ENCODE results near the gene ALDOC. TPM values are rescaled to one million over a fixed set of nuclear protein-coding genes. Genes with fewer than 3 reads are reported as not detected.

The ALDOC gene
- total RNA-seq, 2 donors from 2014 or later, result 14.4 to 111 TPM

DNA sequence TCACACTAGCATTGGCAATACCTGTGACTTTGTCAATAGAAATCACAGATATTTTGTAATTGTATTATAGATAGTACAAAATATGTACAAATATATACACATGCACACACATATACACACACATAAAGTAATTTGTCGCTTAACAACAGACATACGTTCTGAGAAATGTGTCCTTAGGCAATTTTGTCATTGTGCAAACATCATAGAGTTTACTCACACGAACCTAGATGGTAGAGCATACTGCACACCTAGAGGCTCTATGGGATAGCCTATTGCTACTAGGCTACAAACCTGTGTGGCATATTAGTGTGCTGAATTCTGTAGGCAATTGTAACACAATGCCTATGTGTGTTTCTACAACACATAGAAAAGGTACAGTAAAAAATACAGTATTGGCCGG, 35.3 kb downstream of the ALDOC start:
- intact Hi-C loops (cut with DNase I), result loop anchor here (1.0 kb wide), 1 partner anchor 47 kb away; no protein-coding TSS in a partner anchor
- TF ChIP-seq, protein P1, sequence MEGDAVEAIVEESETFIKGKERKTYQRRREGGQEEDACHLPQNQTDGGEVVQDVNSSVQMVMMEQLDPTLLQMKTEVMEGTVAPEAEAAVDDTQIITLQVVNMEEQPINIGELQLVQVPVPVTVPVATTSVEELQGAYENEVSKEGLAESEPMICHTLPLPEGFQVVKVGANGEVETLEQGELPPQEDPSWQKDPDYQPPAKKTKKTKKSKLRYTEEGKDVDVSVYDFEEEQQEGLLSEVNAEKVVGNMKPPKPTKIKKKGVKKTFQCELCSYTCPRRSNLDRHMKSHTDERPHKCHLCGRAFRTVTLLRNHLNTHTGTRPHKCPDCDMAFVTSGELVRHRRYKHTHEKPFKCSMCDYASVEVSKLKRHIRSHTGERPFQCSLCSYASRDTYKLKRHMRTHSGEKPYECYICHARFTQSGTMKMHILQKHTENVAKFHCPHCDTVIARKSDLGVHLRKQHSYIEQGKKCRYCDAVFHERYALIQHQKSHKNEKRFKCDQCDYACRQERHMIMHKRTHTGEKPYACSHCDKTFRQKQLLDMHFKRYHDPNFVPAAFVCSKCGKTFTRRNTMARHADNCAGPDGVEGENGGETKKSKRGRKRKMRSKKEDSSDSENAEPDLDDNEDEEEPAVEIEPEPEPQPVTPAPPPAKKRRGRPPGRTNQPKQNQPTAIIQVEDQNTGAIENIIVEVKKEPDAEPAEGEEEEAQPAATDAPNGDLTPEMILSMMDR (IDR thresholded peaks at IDR 0.05), result no peak
- DNase-seq, result no peak
- no peaks in the 10 kb centered on the region for H3K4me1 ChIP-seq
- no peaks in the 10 kb centered on the region for H3K9me3 ChIP-seq
- no peak overlapping the region for H3K9ac ChIP-seq (ENCODE audit: low read depth in 2 of 2, low read length in 2 of 2)
- H3K36me3 ChIP-seq, result no peaks in the 10 kb centered on the region
- H3K4me3 ChIP-seq, result no peak overlapping the region
- no peak overlapping the region for H3K27ac ChIP-seq
- no peaks in the 10 kb centered on the region for H3K27me3 ChIP-seq

DNA sequence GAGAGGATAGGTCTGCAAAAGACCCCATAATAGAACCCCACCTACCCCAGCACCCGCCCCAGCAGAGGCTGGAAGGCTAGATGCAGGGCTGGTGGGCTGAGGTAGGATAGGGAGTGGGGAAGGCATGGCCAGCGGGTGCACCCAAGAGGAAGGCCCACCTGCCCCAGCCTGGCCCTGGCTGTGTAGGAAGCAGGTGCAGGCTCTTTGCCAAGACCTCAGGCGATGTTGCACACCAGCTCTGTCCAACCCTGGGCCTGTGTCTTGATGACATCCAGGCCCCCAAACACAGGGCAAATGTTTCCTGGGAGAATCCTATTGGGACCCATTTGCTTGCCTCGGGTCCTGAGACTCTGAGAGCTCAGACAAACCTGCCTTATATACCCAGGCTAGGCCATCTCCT, 36.5 kb downstream of the ALDOC start:
- no peak for DNase-seq
- Histone ChIP-seq H3K9me3 (no peaks in the 10 kb centered on the region), H3K4me3 (no peak overlapping the region), H3K4me1 (no peaks in the 10 kb centered on the region), H3K36me3 (no peaks in the 10 kb centered on the region), H3K27ac (no peak overlapping the region), H3K9ac (ENCODE audit: low read depth in 2 of 2, low read length in 2 of 2) (no peak overlapping the region), H3K27me3 (no peaks in the 10 kb centered on the region)
- TF ChIP-seq, protein P1 (IDR thresholded peaks at IDR 0.05), result no peak
- intact Hi-C loops (cut with DNase I), result no loop called here

- Histone ChIP-seq H3K4me3 (no peak overlapping the region), H3K4me1 (no peaks in the 10 kb centered on the region), H3K27ac (no peak overlapping the region), H3K9ac (ENCODE audit: low read depth in 2 of 2, low read length in 2 of 2) (no peak overlapping the region), H3K36me3 (no peaks in the 10 kb centered on the region), H3K9me3 (no peaks in the 10 kb centered on the region), H3K27me3 (no peaks in the 10 kb centered on the region)
- TF ChIP-seq, protein P1 (IDR thresholded peaks at IDR 0.05), result no peak
- no peak for DNase-seq
- intact Hi-C loops (cut with DNase I), result no loop called here
These were observed 38.3 kb downstream of the ALDOC start for GRCh38 chr17:28538296-28538895.

DNA sequence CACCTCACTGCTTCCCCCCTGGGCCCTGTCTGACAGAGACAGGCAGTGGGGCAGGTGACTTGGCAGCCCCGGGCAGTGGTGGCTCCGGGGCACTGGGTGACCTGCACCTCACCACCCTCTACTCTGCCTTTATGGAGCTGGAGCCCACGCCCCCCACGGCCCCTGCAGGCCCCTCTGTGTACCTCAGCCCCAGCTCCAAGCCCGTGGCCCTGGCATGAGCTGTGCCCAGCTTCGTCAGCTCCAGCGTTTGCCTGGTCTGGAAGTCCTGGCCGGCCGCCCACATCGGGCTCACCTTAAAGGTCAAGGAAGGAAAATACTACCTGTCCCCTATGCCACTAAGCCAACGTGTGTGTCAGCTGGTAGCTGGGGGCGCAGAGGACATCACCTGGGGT, 39.5 kb downstream of the ALDOC start:
- H3K9ac ChIP-seq (ENCODE audit: low read depth in 2 of 2, low read length in 2 of 2), result no peak overlapping the region
- no peaks in the 10 kb centered on the region for H3K36me3 ChIP-seq
- intact Hi-C loops (cut with DNase I), result no loop called here
- no peak for DNase-seq
- no peaks in the 10 kb centered on the region for H3K27me3 ChIP-seq
- no peaks in the 10 kb centered on the region for H3K9me3 ChIP-seq
- TF ChIP-seq, protein P1 (IDR thresholded peaks at IDR 0.05), result no peak
- no peak overlapping the region for H3K4me3 ChIP-seq
- H3K4me1 ChIP-seq, result peaks cover 9% of the 10 kb centered on the region
- no peak overlapping the region for H3K27ac ChIP-seq

GRCh38 chr17:28536532-28537218, 40.0 kb downstream of the ALDOC start:
- H3K36me3 ChIP-seq, result no peaks in the 10 kb centered on the region
- H3K4me1 ChIP-seq, result peaks cover 9% of the 10 kb centered on the region
- no peak overlapping the region for H3K9ac ChIP-seq (ENCODE audit: low read depth in 2 of 2, low read length in 2 of 2)
- H3K27ac ChIP-seq, result no peak overlapping the region
- H3K4me3 ChIP-seq, result no peak overlapping the region
- no peaks in the 10 kb centered on the region for H3K27me3 ChIP-seq
- no peak for DNase-seq
- intact Hi-C loops (cut with DNase I), result no loop called here
- TF ChIP-seq, protein P1 (IDR thresholded peaks at IDR 0.05), result no peak
- no peaks in the 10 kb centered on the region for H3K9me3 ChIP-seq
